Measurements from ENCODE around the gene TMEM132C. TPM values are rescaled to one million over a fixed set of nuclear protein-coding genes. Genes with fewer than 3 reads are reported as not detected.

TMEM132C gene
- polyA plus RNA-seq, 1 experiment = not detected

- no peak overlapping the region for H3K27ac ChIP-seq (ENCODE audit: low read depth, low read length)
- ChIA-PET POLR2A (no interaction called here), CTCF (no interaction called here)
- H3K9me3 ChIP-seq (ENCODE audit: control insufficient read depth, insufficient read depth, low read length) = peaks cover 5% of the 10 kb centered on the region; the same call in 1 of the 2 replicates
- H3K4me3 ChIP-seq (ENCODE audit: low read depth, low read length) = no peak overlapping the region
- no peak for DNase-seq (ENCODE audit: low read depth, low spot score)
- no peaks in the 10 kb centered on the region for H3K27me3 ChIP-seq (ENCODE audit: control insufficient read depth, insufficient read depth, low read length)
- TF ChIP-seq CTCF (IDR thresholded peaks at IDR 0.05; ENCODE audit: low read depth, low read length) = no peak
Measured at GRCh38 chr12:128754275-128754674, 487.3 kb downstream of the TMEM132C start.

DNA sequence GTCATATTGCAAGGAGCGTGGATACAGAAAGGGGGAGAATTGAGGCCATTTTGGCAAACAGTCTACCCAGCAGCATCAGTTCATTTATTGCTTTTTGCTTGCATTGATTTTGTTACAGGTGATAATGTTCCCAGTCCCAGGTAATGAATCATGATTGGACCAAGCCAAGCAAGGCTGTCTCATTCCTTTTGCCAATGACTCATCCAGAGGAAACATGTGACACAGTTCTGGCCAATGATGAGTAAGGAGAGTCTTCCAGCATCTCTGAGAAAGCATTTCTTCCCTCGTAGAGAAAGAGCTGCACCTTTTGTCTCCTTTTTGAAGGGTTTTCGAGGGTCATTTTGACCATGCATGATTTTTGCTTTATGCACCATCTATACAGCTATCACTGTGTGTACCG is 488.6 kb downstream of the TMEM132C start:
- Histone ChIP-seq H3K9me3 (ENCODE audit: control insufficient read depth, insufficient read depth, low read length) (peaks cover 9% of the 10 kb centered on the region; the same call in 1 of the 2 replicates), H3K27ac (ENCODE audit: low read depth, low read length) (no peak overlapping the region), H3K4me3 (ENCODE audit: low read depth, low read length) (no peak overlapping the region), H3K27me3 (ENCODE audit: control insufficient read depth, insufficient read depth, low read length) (no peaks in the 10 kb centered on the region)
- TF ChIP-seq CTCF (IDR thresholded peaks at IDR 0.05; ENCODE audit: low read depth, low read length) = no peak
- POLR2A ChIA-PET = no interaction called here
- CTCF ChIA-PET = interaction anchor here (0.6 kb wide), 1 partner anchor 427 kb away, joined by 5 read pairs; no protein-coding TSS in a partner anchor
- DNase-seq (ENCODE audit: low read depth, low spot score) = no peak

Small RNA genes within 50 kb of the gene (small RNA-seq; reads per million reads assigned to genes)
- not detected for gene MIR3612 (ENCODE audit: insufficient read length, low read depth)
- gene MIR4419B (ENCODE audit: insufficient read length, low read depth) = not detected

Data from AG04450 (cell line).